H9 (cell line): ENCODE results near the gene RAB40B. TPM values are rescaled to one million over a fixed set of nuclear protein-coding genes. Genes with fewer than 3 reads are reported as not detected.

ENCODE experiments used
- DNase-seq: peaks from one replicate; pipeline ENCODE4 v3.0.0-alpha.2; 2017
- H2AFZ ChIP-seq: one replicate; pipeline ENCODE4 v1.6.1; 2013; ENCODE audit warnings: mild to moderate bottlenecking, low read length, control low read depth, moderate library complexity
- H2AK5ac ChIP-seq: 2 replicates; pipeline ENCODE4 v1.6.1; 2013; ENCODE audit warnings: low read length, control low read depth, mixed read lengths; ENCODE audit not compliant: insufficient read length
- H2BK120ac ChIP-seq: one replicate; pipeline ENCODE4 v1.6.1; 2013; ENCODE audit warnings: low read depth, mild to moderate bottlenecking, low read length, control low read depth, inconsistent platforms; ENCODE audit not compliant: poor library complexity, severe bottlenecking
- H2BK12ac ChIP-seq: 2 replicates; pipeline ENCODE4 v1.6.1; 2013; ENCODE audit warnings: low read length, control low read depth, mixed read lengths, low read depth; ENCODE audit not compliant: insufficient read length
- H2BK15ac ChIP-seq: 2 replicates; pipeline ENCODE4 v1.6.1; 2013; ENCODE audit warnings: low read depth, low read length, control low read depth
- H2BK20ac ChIP-seq: one replicate; pipeline ENCODE4 v1.6.1; 2013; ENCODE audit warnings: low read depth, mild to moderate bottlenecking, low read length, control low read depth, inconsistent platforms; ENCODE audit not compliant: poor library complexity, severe bottlenecking
- H2BK5ac ChIP-seq: 2 replicates; pipeline ENCODE4 v1.6.1; 2013; ENCODE audit warnings: low read length, control low read depth, mixed read lengths; ENCODE audit not compliant: insufficient read length
- H3K14ac ChIP-seq: 2 replicates; pipeline ENCODE4 v1.6.1; 2013; ENCODE audit warnings: low read length, control low read depth; ENCODE audit not compliant: insufficient read depth
- H3K18ac ChIP-seq: 2 replicates; pipeline ENCODE4 v1.6.1; 2013; ENCODE audit warnings: low read depth, mild to moderate bottlenecking, mixed read lengths, low read length, control low read depth; ENCODE audit not compliant: insufficient read length
- H3K23ac ChIP-seq: 2 replicates; pipeline ENCODE4 v1.6.1; 2013; ENCODE audit warnings: low read length, control low read depth, mixed read lengths, low read depth; ENCODE audit not compliant: insufficient read length
- H3K23me2 ChIP-seq: 2 replicates; pipeline ENCODE4 v1.6.1; 2013; ENCODE audit warnings: low read depth, mild to moderate bottlenecking, mixed read lengths, low read length, control low read depth; ENCODE audit not compliant: insufficient read length, poor library complexity, severe bottlenecking
- H3K27ac ChIP-seq: 2 replicates; pipeline ENCODE4 v1.5.1; 2013; ENCODE audit warnings: low read length, control low read depth, mixed read lengths, low read depth; ENCODE audit not compliant: insufficient read length
- H3K27me3 ChIP-seq: 2 replicates; pipeline ENCODE4 v1.6.1; 2013; ENCODE audit warnings: low read length, control low read depth, inconsistent platforms; ENCODE audit not compliant: insufficient read depth
- H3K4ac ChIP-seq: 2 replicates; pipeline ENCODE4 v1.6.1; 2013; ENCODE audit warnings: low read depth, mild to moderate bottlenecking, control low read depth, inconsistent platforms, low read length, moderate library complexity
- H3K4me1 ChIP-seq: 2 replicates; pipeline ENCODE4 v1.6.1; 2013; ENCODE audit warnings: low read length, control low read depth, inconsistent platforms; ENCODE audit not compliant: insufficient read depth
- H3K4me2 ChIP-seq: 2 replicates; pipeline ENCODE4 v1.6.1; 2013; ENCODE audit warnings: low read length, control low read depth, mixed read lengths; ENCODE audit not compliant: insufficient read length, insufficient read depth
- H3K56ac ChIP-seq: 2 replicates; pipeline ENCODE4 v1.6.1; 2013; ENCODE audit warnings: low read depth, mild to moderate bottlenecking, mixed read lengths, low read length, control low read depth; ENCODE audit not compliant: insufficient read length
- H3K79me1 ChIP-seq: 2 replicates; pipeline ENCODE4 v1.6.1; 2013; ENCODE audit warnings: low read depth, mild to moderate bottlenecking, moderate library complexity, low read length, control low read depth, inconsistent platforms; ENCODE audit not compliant: insufficient read depth, poor library complexity, severe bottlenecking
- H3K79me2 ChIP-seq: 2 replicates; pipeline ENCODE4 v1.6.1; 2013; ENCODE audit warnings: low read length, control low read depth, inconsistent platforms; ENCODE audit not compliant: insufficient read depth
- H3K9ac ChIP-seq: 2 replicates; pipeline ENCODE4 v1.6.1; 2013; ENCODE audit warnings: low read length, control low read depth, mixed read lengths; ENCODE audit not compliant: insufficient read length; ENCODE audit errors: extremely low read depth
- H3K9me3 ChIP-seq: one replicate; pipeline ENCODE4 v1.6.1; 2013; ENCODE audit warnings: low read depth, low read length, inconsistent platforms; ENCODE audit not compliant: control insufficient read depth
- H3T11ph ChIP-seq: one replicate; pipeline ENCODE4 v1.6.1; 2013; ENCODE audit warnings: mild to moderate bottlenecking, low read length, control low read depth, inconsistent platforms
- H4K20me1 ChIP-seq: one replicate; pipeline ENCODE4 v1.6.1; 2013; ENCODE audit not compliant: control insufficient read depth, insufficient read length, insufficient read depth
- H4K5ac ChIP-seq: 2 replicates; pipeline ENCODE4 v1.6.1; 2013; ENCODE audit warnings: low read depth, mild to moderate bottlenecking, mixed read lengths, low read length, control low read depth; ENCODE audit not compliant: insufficient read length
- H4K8ac ChIP-seq: replicated peaks from 2 replicates; pipeline ENCODE4 v1.6.1; 2013; ENCODE audit warnings: low read length, control low read depth, mixed read lengths, low read depth; ENCODE audit not compliant: insufficient read length
- H4K91ac ChIP-seq: 2 replicates; pipeline ENCODE4 v1.6.1; 2013; ENCODE audit warnings: low read depth, mild to moderate bottlenecking, moderate library complexity, mixed read lengths, low read length, control low read depth; ENCODE audit not compliant: insufficient read length
- H3K27ac Mint-ChIP-seq, 3 experiments: 2 replicates in 2 of 3; 3 replicates in 1 of 3; pipeline ENCODE4 v1.8.0; 2020 to 2021; ENCODE audit warnings: mixed read lengths in 3 of 3, mild to moderate bottlenecking in 1 of 3, moderate library complexity in 1 of 3
- H3K27me3 Mint-ChIP-seq: 2 replicates; pipeline ENCODE4 v1.8.0; 2021; ENCODE audit warnings: low read depth, mild to moderate bottlenecking, moderate library complexity, mixed read lengths
- H3K36me3 Mint-ChIP-seq, 3 experiments: 2 replicates in 2 of 3; 3 replicates in 1 of 3; pipeline ENCODE4 v1.8.0; 2020 to 2021; ENCODE audit warnings: low read depth in 3 of 3, mixed read lengths in 3 of 3; ENCODE audit not compliant: insufficient read depth in 1 of 3
- H3K4me1 Mint-ChIP-seq, 2 experiments: 2 replicates each; pipeline ENCODE4 v1.8.0; 2020; ENCODE audit warnings: mixed read lengths in 2 of 2
- H3K4me3 Mint-ChIP-seq, 2 experiments: 2 replicates in 1 of 2; 3 replicates in 1 of 2; pipeline ENCODE4 v1.8.0; 2020 to 2021; ENCODE audit warnings: mild to moderate bottlenecking in 2 of 2, mixed read lengths in 2 of 2, moderate library complexity in 1 of 2
- H3K9me3 Mint-ChIP-seq, 2 experiments: 2 replicates in 1 of 2; 3 replicates in 1 of 2; pipeline ENCODE4 v1.8.0; 2020; ENCODE audit warnings: mild to moderate bottlenecking in 2 of 2, mixed read lengths in 2 of 2, moderate library complexity in 1 of 2
- CTCF ChIP-seq: fragments of 200-600 bp; sonication (generic); conservative IDR thresholded peaks from 3 replicates; pipeline ENCODE4 v1.8.0; 2021; ENCODE audit warnings: antibody characterized with exemption, mild to moderate bottlenecking
- WGBS: extraction: QIAGEN DNeasy Blood & Tissue Kit; methylation state at CpG from one replicate; pipeline ENCODE4 v1.1.7; 2013; ENCODE audit warnings: missing lambda C conversion rate, low lambda C conversion rate, mixed read lengths; ENCODE audit not compliant: insufficient read length; ENCODE audit errors: extremely low coverage; 5-methylcytosine and 5-hydroxymethylcytosine counted together
- total RNA-seq: library from RNA; stranded (reverse); gene quantifications from 2 replicates; pipeline ENCODE4 v1.2.1, GENCODE V29; 2021

Gene RAB40B
- total RNA-seq, 1 experiment from 2014 or later, result 3.5 TPM

GRCh38 chr17:82614095-82614631 lies 84.3 kb downstream of the RAB40B start:
- Histone ChIP-seq H3K27me3 (no peaks in the 10 kb centered on the region), H3K9me3 (no peaks in the 10 kb centered on the region), H2BK15ac (no peak overlapping the region), H2BK12ac (no peak overlapping the region), H2AK5ac (no peak overlapping the region), H3K79me1 (no peaks in the 10 kb centered on the region), H4K91ac (no peak overlapping the region), H3K4me1 (no peaks in the 10 kb centered on the region), H3K14ac (no peak overlapping the region), H2BK5ac (no peak overlapping the region), H2BK20ac (no peak overlapping the region), H3K23me2 (no peaks in the 10 kb centered on the region), H3K18ac (no peak overlapping the region), H3T11ph (no peak overlapping the region), H2BK120ac (no peak overlapping the region), H4K20me1 (no peaks in the 10 kb centered on the region), H4K5ac (no peak overlapping the region), H3K9ac (no peak overlapping the region), H2AFZ (no peak overlapping the region), H3K23ac (no peak overlapping the region), H3K4ac (no peak overlapping the region), H3K4me2 (no peak overlapping the region), H4K8ac (no peak overlapping the region), H3K27ac (no peak overlapping the region), H3K79me2 (no peaks in the 10 kb centered on the region), H3K56ac (no peak overlapping the region)
- TF ChIP-seq CTCF, result no peak
- Mint-ChIP-seq H3K4me3 (no peak overlapping the region), H3K9me3 (no peaks in the 10 kb centered on the region; a peak in 2 of 5 replicates), H3K27ac (peak overlapping the region in 2 of 3 experiments; percentile 28 to 85; a peak in 3 of 7 replicates), H3K4me1 (peaks cover 0 to 4% of the 10 kb centered on the region in 2 experiments; a peak in 1 of 4 replicates), H3K27me3 (no peaks in the 10 kb centered on the region), H3K36me3 (peaks cover 35 to 84% (median 74%) of the 10 kb centered on the region in 3 experiments)
- no peak for DNase-seq
- WGBS, result no CpG with 5 or more reads among the region's 22 CpGs
